ENCODE results near the gene PSME2.
A peak's percentile ranks its signal among the peaks of the same experiment; 100 is the strongest.

DNA sequence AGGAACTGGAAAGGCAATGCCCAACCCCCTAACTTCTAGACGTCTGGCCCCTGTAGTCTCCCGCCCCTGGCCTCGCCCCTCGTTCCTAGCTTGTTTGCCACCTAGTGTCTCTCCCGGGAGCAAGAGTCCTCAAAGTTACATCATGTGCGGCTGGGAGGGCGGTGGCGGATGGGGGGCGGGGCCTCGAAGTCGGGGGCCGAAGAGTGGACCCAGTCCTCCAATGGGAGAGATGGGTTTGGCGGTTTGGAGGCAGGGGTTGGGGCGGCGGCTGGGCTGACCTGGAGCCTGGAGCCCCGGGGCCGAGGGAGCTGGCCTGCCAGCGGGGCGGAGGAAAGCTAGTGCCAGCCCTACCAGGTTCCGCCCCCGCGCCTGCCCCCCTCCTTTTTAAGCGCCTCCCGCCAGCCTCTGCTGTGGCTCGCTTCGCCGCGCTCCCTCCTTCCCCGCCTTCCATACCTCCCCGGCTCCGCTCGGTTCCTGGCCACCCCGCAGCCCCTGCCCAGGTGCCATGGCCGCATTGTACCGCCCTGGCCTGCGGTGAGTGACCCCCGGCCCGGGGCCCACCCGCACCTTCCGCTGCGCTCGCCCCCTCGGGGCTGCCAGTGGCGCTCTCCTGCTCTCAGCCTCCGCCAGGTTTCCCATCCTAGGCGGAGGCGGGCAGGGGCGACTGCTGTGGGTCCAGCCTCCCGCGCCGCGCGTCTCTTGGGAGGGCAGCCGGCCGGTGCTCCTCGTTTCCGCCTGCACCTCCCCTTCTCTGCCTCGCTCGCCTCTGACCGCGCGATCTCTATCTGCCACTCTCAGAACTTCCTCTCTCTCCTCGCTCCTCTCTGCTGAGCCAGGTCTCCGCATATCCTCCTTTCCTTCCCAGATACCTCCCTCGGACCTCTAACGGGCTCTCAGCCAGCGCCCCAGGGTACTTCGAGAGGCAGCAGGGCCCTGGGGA, 52.2 kb downstream of the PSME2 start, which contains the start of gene PCK2:
- TF ChIP-seq, protein P1, sequence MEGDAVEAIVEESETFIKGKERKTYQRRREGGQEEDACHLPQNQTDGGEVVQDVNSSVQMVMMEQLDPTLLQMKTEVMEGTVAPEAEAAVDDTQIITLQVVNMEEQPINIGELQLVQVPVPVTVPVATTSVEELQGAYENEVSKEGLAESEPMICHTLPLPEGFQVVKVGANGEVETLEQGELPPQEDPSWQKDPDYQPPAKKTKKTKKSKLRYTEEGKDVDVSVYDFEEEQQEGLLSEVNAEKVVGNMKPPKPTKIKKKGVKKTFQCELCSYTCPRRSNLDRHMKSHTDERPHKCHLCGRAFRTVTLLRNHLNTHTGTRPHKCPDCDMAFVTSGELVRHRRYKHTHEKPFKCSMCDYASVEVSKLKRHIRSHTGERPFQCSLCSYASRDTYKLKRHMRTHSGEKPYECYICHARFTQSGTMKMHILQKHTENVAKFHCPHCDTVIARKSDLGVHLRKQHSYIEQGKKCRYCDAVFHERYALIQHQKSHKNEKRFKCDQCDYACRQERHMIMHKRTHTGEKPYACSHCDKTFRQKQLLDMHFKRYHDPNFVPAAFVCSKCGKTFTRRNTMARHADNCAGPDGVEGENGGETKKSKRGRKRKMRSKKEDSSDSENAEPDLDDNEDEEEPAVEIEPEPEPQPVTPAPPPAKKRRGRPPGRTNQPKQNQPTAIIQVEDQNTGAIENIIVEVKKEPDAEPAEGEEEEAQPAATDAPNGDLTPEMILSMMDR (conservative IDR thresholded peaks at IDR 0.05; ENCODE audit: low read depth, low read length) = 0 out of 2 replicates have a peak, but pooled peaks have one; percentile 9
- no peak for TF ChIP-seq EZH2 (IDR thresholded peaks at IDR 0.05; ENCODE audit: borderline replicate concordance, low read depth, low read length, poor library complexity, severe bottlenecking)

Data from A673 (cell line).